HCT116 (cell line): ENCODE measurements around the gene INHBA. TPM values are rescaled to one million over a fixed set of nuclear protein-coding genes. Genes with fewer than 3 reads are reported as not detected.

Source experiments
- ATAC-seq: fragments of 200-7000 bp; cut with Tn5 transposase; 2 replicates; pipeline ENCODE4 v1.9.1; 2020; ENCODE audit warnings: mild to moderate bottlenecking, moderate library complexity
- BruUV-seq: library from RNA; stranded (reverse); fragments of 400-500 nt; replicated peaks from 2 replicates; lab custom pipeline; 2021; lab: Mats Ljungman, UMichigan
- CTCF ChIA-PET: fragments of 300-600 bp; sonication (Branson Sonifier 250); formaldehyde crosslinking; loops from one replicate; lab custom pipeline; 2021; ENCODE audit warnings: antibody characterized with exemption; lab: Charles Lee
- POLR2A ChIA-PET: fragments of 300-600, 350-600 bp; sonication (Branson Sonifier 250); formaldehyde crosslinking; loops from one replicate; lab custom pipeline; 2021; ENCODE audit warnings: antibody characterized with exemption; lab: Charles Lee
- RAD21 ChIA-PET, 2 experiments: fragments of 300-600 bp; sonication (Branson Sonifier 250); formaldehyde crosslinking; loops; one replicate each; lab custom pipeline; 2023; ENCODE audit warnings: low total read pairs in 2 of 2; ENCODE audit not compliant: uncharacterized antibody in 2 of 2, unreplicated experiment in 2 of 2, low non-redundant PET in 1 of 2; lab: Charles Lee
- DNase-seq: peaks from one replicate; pipeline ENCODE4 v3.0.0-alpha.2; 2010; ENCODE audit warnings: low read depth, low spot score
- H2AFZ ChIP-seq: fragments of 200-600 bp; shearing (Covaris generic), sonication (generic); 2 replicates; pipeline ENCODE4 v1.6.1; 2017; ENCODE audit warnings: low read depth, mixed run types, mixed read lengths, antibody characterized with exemption, low read length; ENCODE audit not compliant: poor library complexity, severe bottlenecking
- H3K27ac ChIP-seq: 2 replicates; pipeline ENCODE4 v1.5.1; 2012; ENCODE audit warnings: low read depth, low read length
- H3K27me3 ChIP-seq: fragments of 200-600 bp; sonication (generic); 2 replicates; pipeline ENCODE4 v1.6.1; 2016; ENCODE audit warnings: mixed run types, low read length, mixed read lengths; ENCODE audit not compliant: insufficient read depth
- H3K36me3 ChIP-seq, 2 experiments: fragments of 200-500 bp in 1 of 2; fragments of 200-600 bp in 1 of 2; sonication (Bioruptor generic) in 1 of 2; sonication (generic) in 1 of 2; 2 replicates each; pipeline versions ENCODE4 v1.5.1 to v1.6.1; 2014 to 2016; ENCODE audit warnings: low read length in 2 of 2, inconsistent platforms in 1 of 2, mixed read lengths in 1 of 2, mixed run types in 1 of 2; ENCODE audit not compliant: insufficient read depth in 2 of 2, control insufficient read depth in 1 of 2
- H3K4me1 ChIP-seq, 2 experiments: fragments of 200-600 bp in 1 of 2; sonication (generic) in 1 of 2; 2 replicates each; pipeline versions ENCODE4 v1.5.1 to v1.6.1; 2012 to 2017; ENCODE audit warnings: low read length in 2 of 2, inconsistent platforms in 1 of 2, mild to moderate bottlenecking in 1 of 2, mixed read lengths in 1 of 2, mixed run types in 1 of 2, moderate library complexity in 1 of 2; ENCODE audit not compliant: insufficient read depth in 2 of 2, control insufficient read depth in 1 of 2
- H3K4me2 ChIP-seq: fragments of 200-600 bp; sonication (generic); 2 replicates; pipeline ENCODE4 v1.6.1; 2017; ENCODE audit warnings: mixed run types, low read length, mixed read lengths
- H3K4me3 ChIP-seq, 2 experiments: fragments of 200-600 bp in 1 of 2; sonication (generic) in 1 of 2; replicated peaks in 1 of 2; 2 replicates each; pipeline ENCODE4 v1.5.1; 2011 to 2016; ENCODE audit warnings: low read length in 2 of 2, control low read depth in 1 of 2, low read depth in 1 of 2, mild to moderate bottlenecking in 1 of 2, mixed read lengths in 1 of 2, mixed run types in 1 of 2
- H3K79me2 ChIP-seq: fragments of 200-600 bp; sonication (generic); 2 replicates; pipeline ENCODE4 v1.6.1; 2017; ENCODE audit warnings: mild to moderate bottlenecking, mixed run types, low read length, moderate library complexity, mixed read lengths; ENCODE audit not compliant: insufficient read depth
- H3K9ac ChIP-seq: fragments of 200-600 bp; sonication (generic); 2 replicates; pipeline ENCODE4 v1.6.1; 2016; ENCODE audit warnings: low read length, mixed read lengths
- H3K9me2 ChIP-seq: fragments of 200-600 bp; sonication (generic), shearing (Covaris generic); 2 replicates; pipeline ENCODE4 v1.6.1; 2017; ENCODE audit warnings: mixed run types, mild to moderate bottlenecking, moderate library complexity; ENCODE audit not compliant: insufficient read depth
- H3K9me3 ChIP-seq, 2 experiments: fragments of 200-500 bp in 1 of 2; fragments of 200-600 bp in 1 of 2; sonication (Bioruptor generic) in 1 of 2; sonication (generic) in 1 of 2; 2 replicates each; pipeline ENCODE4 v1.6.1; 2014 to 2017; ENCODE audit warnings: low read length in 2 of 2, mixed read lengths in 2 of 2, inconsistent platforms in 1 of 2, low read depth in 1 of 2, mild to moderate bottlenecking in 1 of 2, mixed run types in 1 of 2, moderate library complexity in 1 of 2; ENCODE audit not compliant: control insufficient read depth in 1 of 2, insufficient read depth in 1 of 2
- H4K20me1 ChIP-seq: fragments of 200-600 bp; sonication (generic), shearing (Covaris generic); 2 replicates; pipeline ENCODE4 v1.6.1; 2017; ENCODE audit warnings: mixed run types, mild to moderate bottlenecking, moderate library complexity; ENCODE audit not compliant: insufficient read depth
- ATF3 ChIP-seq: IDR thresholded peaks from 2 replicates; pipeline ENCODE4 v1.6.1; 2012
- CBX3 ChIP-seq: IDR thresholded peaks from 2 replicates; pipeline ENCODE4 v1.6.1; 2012; ENCODE audit warnings: low read depth
- CEBPB ChIP-seq: IDR thresholded peaks from 2 replicates; pipeline ENCODE4 v1.6.1; 2012; ENCODE audit warnings: low read depth
- ELF1 ChIP-seq: IDR thresholded peaks from 2 replicates; pipeline ENCODE4 v1.6.1; 2012; ENCODE audit warnings: low read depth, borderline replicate concordance
- EZH2 ChIP-seq: fragments of 200-600 bp; sonication (generic); IDR thresholded peaks from 2 replicates; pipeline ENCODE4 v1.6.1; 2017; ENCODE audit warnings: antibody characterized with exemption, mixed run types
- EZH2phosphoT487 ChIP-seq: fragments of 200-600 bp; IDR thresholded peaks from 2 replicates; pipeline ENCODE4 v1.6.1; 2018; ENCODE audit warnings: antibody characterized with exemption, borderline replicate concordance
- FOSL1 ChIP-seq: IDR thresholded peaks from 2 replicates; pipeline ENCODE4 v1.6.1; 2012; ENCODE audit warnings: low read depth
- JUND ChIP-seq: IDR thresholded peaks from 2 replicates; pipeline ENCODE4 v1.6.1; 2012
- MAX ChIP-seq: IDR thresholded peaks from 2 replicates; pipeline ENCODE4 v1.6.1; 2012
- POLR2A ChIP-seq: IDR thresholded peaks from 2 replicates; pipeline ENCODE4 v1.7.0; 2011; ENCODE audit warnings: borderline replicate concordance; ENCODE audit not compliant: insufficient read depth, insufficient read length; ENCODE audit errors: extremely low read depth
- POLR2AphosphoS5 ChIP-seq: IDR thresholded peaks from 2 replicates; pipeline ENCODE4 v1.6.1; 2011; ENCODE audit warnings: mild to moderate bottlenecking, low read depth, low read length, moderate library complexity
- RAD21 ChIP-seq: IDR thresholded peaks from 2 replicates; pipeline ENCODE4 v1.6.1; 2012; ENCODE audit warnings: low read depth, mild to moderate bottlenecking
- SIN3A ChIP-seq: IDR thresholded peaks from 2 replicates; pipeline ENCODE4 v1.6.1; 2012; ENCODE audit warnings: low read depth
- SP1 ChIP-seq: IDR thresholded peaks from 2 replicates; pipeline ENCODE4 v1.6.1; 2012; ENCODE audit warnings: low read depth
- SRF ChIP-seq: IDR thresholded peaks from 2 replicates; pipeline ENCODE4 v1.6.1; 2012; ENCODE audit warnings: low read depth
- ZBTB33 ChIP-seq: IDR thresholded peaks from 2 replicates; pipeline ENCODE4 v1.6.1; 2011; ENCODE audit warnings: mild to moderate bottlenecking, low read length, moderate library complexity; ENCODE audit not compliant: insufficient replicate concordance; ENCODE audit errors: extremely low read depth
- ZNF274 ChIP-seq: fragments of 200-500 bp; sonication (Bioruptor generic); IDR thresholded peaks from 2 replicates; pipeline ENCODE4 v1.6.1; 2014; ENCODE audit warnings: mild to moderate bottlenecking, low read depth, low read length, inconsistent platforms
- intact Hi-C: fragments of 100-400 bp; cut with micrococcal nuclease; formaldehyde crosslinking; loops from 2 replicates; pipeline ENCODE4 v1.10.0; 2022
- total RNA-seq: library from RNA; stranded (reverse); gene quantifications from one replicate; pipeline ENCODE4 v1.2.1, GENCODE V29; 2021; ENCODE audit not compliant: unreplicated experiment

INHBA gene
- total RNA-seq, 1 experiment from 2014 or later, result 0.10 TPM

DNA sequence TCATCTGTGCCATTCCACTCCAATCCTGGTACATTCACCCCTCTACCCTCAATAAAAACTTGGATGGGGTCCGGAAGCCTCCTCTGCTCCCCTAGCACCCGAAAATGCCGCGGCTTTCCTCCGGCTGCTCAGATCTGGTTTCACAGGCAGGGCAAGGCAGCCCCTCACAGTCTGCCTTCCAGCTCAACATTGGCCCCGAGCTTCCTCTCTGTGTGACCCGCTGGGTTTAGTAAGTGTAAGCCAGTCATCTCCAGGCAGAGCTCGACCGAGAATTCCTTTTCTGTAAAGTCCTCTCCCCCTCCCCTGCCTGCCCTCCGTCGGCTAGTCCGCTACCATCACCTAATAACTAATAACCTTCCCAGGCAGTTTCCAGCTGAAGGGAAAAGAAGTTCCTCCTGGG is 3.4 kb downstream of the INHBA start:
- no peak overlapping the region for H3K4me2 ChIP-seq
- CTCF ChIA-PET, result interaction anchor here (0.6 kb wide), 1 partner anchor 15 kb away, joined by 3 read pairs; no protein-coding TSS in a partner anchor
- H3K9me2 ChIP-seq, result no peaks in the 10 kb centered on the region
- H2AFZ ChIP-seq, result no peak overlapping the region
- RAD21 ChIA-PET, result no interaction called here
- BruUV-seq, result no TSS peak
- intact Hi-C loops, result loop anchor here (5.0 kb wide), 1 partner anchor 697 kb away; no protein-coding TSS in a partner anchor
- POLR2A ChIA-PET, result no interaction called here
- H3K27me3 ChIP-seq, result no peaks in the 10 kb centered on the region
- H3K4me3 ChIP-seq, result no peak overlapping the region
- no peaks in the 10 kb centered on the region for H4K20me1 ChIP-seq
- no peaks in the 10 kb centered on the region for H3K9me3 ChIP-seq
- ATAC-seq (no peak), DNase-seq (no peak)
- no peak overlapping the region for H3K27ac ChIP-seq
- H3K4me1 ChIP-seq, result no peaks in the 10 kb centered on the region
- no peak overlapping the region for H3K9ac ChIP-seq
- no peaks in the 10 kb centered on the region for H3K79me2 ChIP-seq
- TF ChIP-seq CEBPB (no peak), RAD21 (no peak), ZBTB33 (no peak), POLR2A (no peak), SRF (no peak), CBX3 (no peak), ZNF274 (no peak)
- no peaks in the 10 kb centered on the region for H3K36me3 ChIP-seq

- no peaks in the 10 kb centered on the region for H3K4me1 ChIP-seq
- no peaks in the 10 kb centered on the region for H3K79me2 ChIP-seq
- intact Hi-C loops, result loop anchor here (5.0 kb wide), 1 partner anchor 696 kb away; no protein-coding TSS in a partner anchor
- no peaks in the 10 kb centered on the region for H3K9me3 ChIP-seq
- no peak overlapping the region for H3K9ac ChIP-seq
- H3K4me2 ChIP-seq, result no peak overlapping the region
- H3K36me3 ChIP-seq, result no peaks in the 10 kb centered on the region
- POLR2A ChIA-PET, result no interaction called here
- no peak for ATAC-seq
- DNase-seq, result no peak
- BruUV-seq, result no TSS peak
- RAD21 ChIA-PET, result no interaction called here
- no peaks in the 10 kb centered on the region for H4K20me1 ChIP-seq
- H3K4me3 ChIP-seq, result no peak overlapping the region
- no peak overlapping the region for H2AFZ ChIP-seq
- no peaks in the 10 kb centered on the region for H3K27me3 ChIP-seq
- CTCF ChIA-PET, result no interaction called here
- H3K27ac ChIP-seq, result no peak overlapping the region
- H3K9me2 ChIP-seq, result no peaks in the 10 kb centered on the region
- no peak for TF ChIP-seq SP1
- TF ChIP-seq FOSL1, result no peak
- no peak for TF ChIP-seq EZH2
- TF ChIP-seq EZH2phosphoT487, result no peak
- no peak for TF ChIP-seq ATF3
- no peak for TF ChIP-seq JUND
- no peak for TF ChIP-seq MAX
- no peak for TF ChIP-seq POLR2AphosphoS5
- TF ChIP-seq RAD21, result no peak
- no peak for TF ChIP-seq ZBTB33
- TF ChIP-seq SIN3A, result no peak
- no peak for TF ChIP-seq ELF1
These were observed 4.2 kb downstream of the INHBA start for GRCh38 chr7:41698726-41699125.
